Esophagus squamous epithelium (tissue), 5 donors: ENCODE data around the gene MAP2K3. TPM values are rescaled to one million over a fixed set of nuclear protein-coding genes. Genes with fewer than 3 reads are reported as not detected.

Source experiments
- DNase-seq: peaks from one replicate; lab custom pipeline; 2025; lab: John Stamatoyannopoulos, UW
- H3K27ac ChIP-seq, 4 donors: fragments of 200-600 bp; sonication (generic); one replicate each; pipeline ENCODE4 v1.5.1; 2016 to 2019; ENCODE audit warnings: mild to moderate bottlenecking in 1 of 4
- H3K27me3 ChIP-seq, 4 donors: fragments of 200-600 bp; sonication (generic); 1 replicate in 3 of 4; 2 replicates in 1 of 4; pipeline versions ENCODE4 v1.5.1 to v1.6.0; 2017 to 2021; ENCODE audit warnings: antibody characterized with exemption in 1 of 4
- H3K36me3 ChIP-seq, 3 donors: fragments of 200-600 bp; sonication (generic); one replicate each; pipeline ENCODE4 v1.5.1; 2016 to 2019
- H3K4me1 ChIP-seq, 3 donors: fragments of 200-600 bp; sonication (generic); one replicate each; pipeline ENCODE4 v1.5.1; 2017 to 2019
- H3K4me3 ChIP-seq, 4 donors: fragments of 200-600 bp; sonication (generic); 1 replicate in 3 of 4; 2 replicates in 1 of 4; pipeline ENCODE4 v1.5.1; 2016 to 2019; ENCODE audit warnings: mild to moderate bottlenecking in 2 of 4, moderate library complexity in 1 of 4
- H3K9me3 ChIP-seq, 3 donors: fragments of 200-600 bp; sonication (generic); one replicate each; pipeline ENCODE4 v1.5.1; 2016 to 2019
- POLR2A ChIP-seq, 4 donors: fragments of 450-650 bp; IDR thresholded peaks; one replicate each; pipeline ENCODE4 v1.6.1; 2017; ENCODE audit warnings: antibody characterized with exemption in 4 of 4, mild to moderate bottlenecking in 4 of 4, moderate library complexity in 3 of 4
- WGBS, 2 donors: methylation state at CpG; one replicate each; pipeline ENCODE4 v1.1.5; 2018; 5-methylcytosine and 5-hydroxymethylcytosine counted together
- intact Hi-C: fragments of 100-400 bp; cut with DNase I; formaldehyde crosslinking; loops from one replicate; pipeline ENCODE4 v1.15.0; 2022
- total RNA-seq, 4 donors: library from RNA; depleted of rRNA; stranded (reverse); fragments of >200 nt; gene quantifications; one replicate each; pipeline ENCODE4 v1.1.0, GENCODE V29; 2016
- TF ChIP-seq, protein P1 (sequence below), 6 experiments: fragments of 450-650 bp in 4 of 6; fragments of 200-600 bp in 2 of 6; sonication (generic) in 2 of 6; IDR thresholded peaks; one replicate each; pipeline ENCODE4 v1.5.1; 2016 to 2019; ENCODE audit warnings: antibody characterized with exemption in 6 of 6, mild to moderate bottlenecking in 4 of 6, moderate library complexity in 4 of 6
- donor health status: DM: yes; HTN: yes; CAD: no.

Gene MAP2K3
- total RNA-seq, 4 donors from 2014 or later = 24.1 to 53.6 (median 38.4) TPM

GRCh38 chr17:21249920-21250703 lies 34.4 kb upstream of the MAP2K3 start:
- H3K9me3 ChIP-seq = no peaks in the 10 kb centered on the region
- TF ChIP-seq POLR2A (IDR thresholded peaks at IDR 0.05) = no peak
- TF ChIP-seq, protein P1, sequence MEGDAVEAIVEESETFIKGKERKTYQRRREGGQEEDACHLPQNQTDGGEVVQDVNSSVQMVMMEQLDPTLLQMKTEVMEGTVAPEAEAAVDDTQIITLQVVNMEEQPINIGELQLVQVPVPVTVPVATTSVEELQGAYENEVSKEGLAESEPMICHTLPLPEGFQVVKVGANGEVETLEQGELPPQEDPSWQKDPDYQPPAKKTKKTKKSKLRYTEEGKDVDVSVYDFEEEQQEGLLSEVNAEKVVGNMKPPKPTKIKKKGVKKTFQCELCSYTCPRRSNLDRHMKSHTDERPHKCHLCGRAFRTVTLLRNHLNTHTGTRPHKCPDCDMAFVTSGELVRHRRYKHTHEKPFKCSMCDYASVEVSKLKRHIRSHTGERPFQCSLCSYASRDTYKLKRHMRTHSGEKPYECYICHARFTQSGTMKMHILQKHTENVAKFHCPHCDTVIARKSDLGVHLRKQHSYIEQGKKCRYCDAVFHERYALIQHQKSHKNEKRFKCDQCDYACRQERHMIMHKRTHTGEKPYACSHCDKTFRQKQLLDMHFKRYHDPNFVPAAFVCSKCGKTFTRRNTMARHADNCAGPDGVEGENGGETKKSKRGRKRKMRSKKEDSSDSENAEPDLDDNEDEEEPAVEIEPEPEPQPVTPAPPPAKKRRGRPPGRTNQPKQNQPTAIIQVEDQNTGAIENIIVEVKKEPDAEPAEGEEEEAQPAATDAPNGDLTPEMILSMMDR (IDR thresholded peaks at IDR 0.05) = no peak
- WGBS, 2 donors = 54 to 63% methylated on average over 7 of the region's 7 CpGs
- intact Hi-C loops = no loop called here
- H3K4me3 ChIP-seq = no peak overlapping the region
- peaks cover 13 to 35% (median 22%) of the 10 kb centered on the region in 3 donors for H3K4me1 ChIP-seq
- no peaks in the 10 kb centered on the region for H3K27me3 ChIP-seq
- H3K36me3 ChIP-seq = no peaks in the 10 kb centered on the region
- DNase-seq = no peak
- no peak overlapping the region for H3K27ac ChIP-seq

GRCh38 chr17:21250854-21251253 lies 33.7 kb upstream of the MAP2K3 start:
- Histone ChIP-seq H3K27ac (no peak overlapping the region), H3K9me3 (no peaks in the 10 kb centered on the region), H3K4me3 (no peak overlapping the region), H3K27me3 (no peaks in the 10 kb centered on the region), H3K4me1 (peaks cover 13 to 35% (median 22%) of the 10 kb centered on the region in 3 donors), H3K36me3 (no peaks in the 10 kb centered on the region)
- 57 to 69% methylated on average over 2 to 3 of the region's 4 CpGs for WGBS, 2 donors
- no peak for TF ChIP-seq POLR2A (IDR thresholded peaks at IDR 0.05)
- TF ChIP-seq, protein P1 (IDR thresholded peaks at IDR 0.05) = no peak
- intact Hi-C loops = no loop called here
- DNase-seq = no peak

- no peaks in the 10 kb centered on the region for H3K27me3 ChIP-seq
- DNase-seq = no peak
- WGBS, 2 donors = 78 to 83% methylated on average over 4 to 10 of the region's 15 CpGs
- peak overlapping the region in 1 of 4 donors; percentile 83 for H3K4me3 ChIP-seq
- H3K36me3 ChIP-seq = no peaks in the 10 kb centered on the region
- H3K4me1 ChIP-seq = peaks cover 13 to 35% (median 22%) of the 10 kb centered on the region in 3 donors
- no peak for TF ChIP-seq POLR2A (IDR thresholded peaks at IDR 0.05)
- TF ChIP-seq, protein P1 (IDR thresholded peaks at IDR 0.05) = no peak
- intact Hi-C loops = no loop called here
- H3K9me3 ChIP-seq = no peaks in the 10 kb centered on the region
- H3K27ac ChIP-seq = peak overlapping the region in 1 of 4 donors; percentile 35
Observed at GRCh38 chr17:21251337-21252010, 33.0 kb upstream of the MAP2K3 start.

DNA sequence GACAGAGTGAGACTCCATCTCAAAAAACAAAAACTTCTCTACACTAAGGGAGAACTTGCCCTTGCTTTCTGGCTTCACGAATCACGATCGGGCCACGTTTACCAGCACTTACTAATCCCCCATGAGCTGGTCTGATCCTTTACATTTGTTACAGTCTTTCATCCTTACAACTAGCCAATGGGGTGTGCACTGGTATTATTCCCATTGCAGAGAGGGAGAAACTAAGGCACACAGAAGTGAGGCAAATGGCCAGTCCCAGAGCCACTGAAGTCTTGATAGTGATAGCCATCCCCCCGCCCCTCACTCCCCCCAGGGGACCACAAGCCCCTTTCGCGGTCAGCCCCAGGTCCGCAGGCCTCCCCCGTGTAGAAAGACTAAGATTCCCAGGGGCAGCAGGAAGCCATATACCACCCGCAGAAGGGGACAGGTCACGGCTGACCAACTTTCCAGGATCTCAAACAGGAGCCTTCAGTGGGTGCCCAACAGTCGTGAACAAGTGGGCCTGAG lies 32.2 kb upstream of the MAP2K3 start:
- Histone ChIP-seq H3K4me3 (peak overlapping the region; percentile 47 to 83 (median 60)), H3K36me3 (no peaks in the 10 kb centered on the region), H3K27me3 (no peaks in the 10 kb centered on the region), H3K27ac (peak overlapping the region; percentile 40 to 89 (median 79)), H3K4me1 (peaks cover 13 to 35% (median 22%) of the 10 kb centered on the region in 3 donors), H3K9me3 (no peaks in the 10 kb centered on the region)
- DNase-seq = no peak
- intact Hi-C loops = no loop called here
- TF ChIP-seq POLR2A (IDR thresholded peaks at IDR 0.05) = no peak
- TF ChIP-seq, protein P1 (IDR thresholded peaks at IDR 0.05) = no peak
- WGBS, 2 donors = 0 to 38% methylated on average over 4 to 8 of the region's 12 CpGs
